Hepatocyte (in vitro differentiated cells): Measurements from ENCODE around the gene CENPU.

ENCODE experiments used
- EZH2 ChIP-seq: fragments of 200-600 bp; sonication (generic); IDR thresholded peaks from 2 replicates; pipeline ENCODE4 v1.6.1; 2016; ENCODE audit warnings: antibody characterized with exemption, mild to moderate bottlenecking, borderline replicate concordance
- EZH2phosphoT487 ChIP-seq: fragments of 200-600 bp; sonication (generic); IDR thresholded peaks from one replicate; pipeline ENCODE4 v1.6.1; 2018; ENCODE audit warnings: antibody characterized with exemption, mild to moderate bottlenecking, low read depth, moderate library complexity; ENCODE audit not compliant: unreplicated experiment, severe bottlenecking
- TF ChIP-seq, protein P1 (sequence below): fragments of 200-600 bp; sonication (generic); IDR thresholded peaks from 2 replicates; pipeline ENCODE4 v1.5.1; 2016; ENCODE audit warnings: antibody characterized with exemption, mild to moderate bottlenecking; ENCODE audit not compliant: poor library complexity

DNA sequence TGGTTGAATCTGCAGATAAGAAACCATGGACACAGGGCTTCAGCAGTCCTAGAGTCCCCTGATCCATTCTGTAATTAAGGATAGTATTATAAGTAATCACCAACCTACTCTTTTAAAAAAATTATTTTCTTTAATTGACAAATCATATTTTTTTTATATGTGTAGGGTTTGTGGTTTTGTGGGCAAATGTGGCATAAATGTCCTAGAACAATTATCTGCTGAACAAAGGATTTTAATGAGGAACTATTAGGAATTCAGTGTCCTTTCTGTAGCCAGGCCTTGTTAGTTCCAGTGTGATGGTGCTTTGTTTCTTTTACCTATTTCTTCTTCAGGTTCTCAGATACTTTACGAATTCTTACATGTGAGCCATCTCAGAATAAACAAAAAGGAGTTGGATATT, 52.0 kb downstream of the CENPU start:
- no peak for TF ChIP-seq EZH2
- TF ChIP-seq, protein P1, sequence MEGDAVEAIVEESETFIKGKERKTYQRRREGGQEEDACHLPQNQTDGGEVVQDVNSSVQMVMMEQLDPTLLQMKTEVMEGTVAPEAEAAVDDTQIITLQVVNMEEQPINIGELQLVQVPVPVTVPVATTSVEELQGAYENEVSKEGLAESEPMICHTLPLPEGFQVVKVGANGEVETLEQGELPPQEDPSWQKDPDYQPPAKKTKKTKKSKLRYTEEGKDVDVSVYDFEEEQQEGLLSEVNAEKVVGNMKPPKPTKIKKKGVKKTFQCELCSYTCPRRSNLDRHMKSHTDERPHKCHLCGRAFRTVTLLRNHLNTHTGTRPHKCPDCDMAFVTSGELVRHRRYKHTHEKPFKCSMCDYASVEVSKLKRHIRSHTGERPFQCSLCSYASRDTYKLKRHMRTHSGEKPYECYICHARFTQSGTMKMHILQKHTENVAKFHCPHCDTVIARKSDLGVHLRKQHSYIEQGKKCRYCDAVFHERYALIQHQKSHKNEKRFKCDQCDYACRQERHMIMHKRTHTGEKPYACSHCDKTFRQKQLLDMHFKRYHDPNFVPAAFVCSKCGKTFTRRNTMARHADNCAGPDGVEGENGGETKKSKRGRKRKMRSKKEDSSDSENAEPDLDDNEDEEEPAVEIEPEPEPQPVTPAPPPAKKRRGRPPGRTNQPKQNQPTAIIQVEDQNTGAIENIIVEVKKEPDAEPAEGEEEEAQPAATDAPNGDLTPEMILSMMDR: no peak
- TF ChIP-seq EZH2phosphoT487: no peak
